HG03159 (cell line): ENCODE results near the gene GPRIN1.
"Not testable (repeated sequence)": the region's sequence is repeated elsewhere in the genome, so short reads cannot be mapped to it uniquely, and the experiment has no call there.

Experiments used
- ATAC-seq: cut with Tn5 transposase; IDR thresholded peaks from one replicate; pipeline ENCODE4 v1.9.1; 2021; ENCODE audit warnings: mild to moderate bottlenecking, moderate library complexity; ENCODE audit not compliant: unreplicated experiment

GPRIN1 gene

DNA sequence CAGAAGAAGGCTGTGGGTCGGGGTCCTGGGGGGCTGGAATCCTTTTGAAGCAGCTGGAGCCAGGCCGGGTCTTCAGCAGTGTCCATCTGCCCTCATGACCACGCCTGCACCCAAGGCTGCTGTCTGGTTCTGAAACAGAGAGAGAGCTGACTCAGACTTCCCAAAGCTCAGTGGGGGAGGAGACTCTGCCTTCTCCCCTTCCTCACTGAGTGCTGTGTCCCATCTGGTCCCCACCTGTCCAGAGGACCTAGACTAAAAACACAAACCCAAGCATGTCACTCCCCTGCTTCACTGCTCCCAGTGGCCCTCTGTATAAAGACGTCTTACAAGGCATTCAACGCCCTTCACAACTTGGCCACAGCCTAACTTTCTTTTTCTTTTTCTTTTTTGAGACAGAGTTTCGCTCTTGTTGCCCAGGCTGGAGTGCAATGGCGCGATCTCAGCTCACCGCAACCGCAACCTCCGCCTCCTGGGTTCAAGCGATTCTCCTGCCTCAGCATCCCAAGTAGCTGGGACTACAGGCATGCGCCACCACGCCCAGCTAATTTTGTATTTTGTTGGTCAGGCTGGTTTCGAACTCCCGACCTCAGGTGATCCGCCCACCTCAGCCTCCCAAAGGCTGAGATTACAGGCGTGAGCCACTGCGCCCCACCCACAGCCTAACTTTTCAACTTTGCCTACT, 10.1 kb downstream of the GPRIN1 start:
- not testable (repeated sequence) for ATAC-seq

- ATAC-seq = no peak
Observed at GRCh38 chr5:176597417-176598389, 12.3 kb downstream of the GPRIN1 start.

DNA sequence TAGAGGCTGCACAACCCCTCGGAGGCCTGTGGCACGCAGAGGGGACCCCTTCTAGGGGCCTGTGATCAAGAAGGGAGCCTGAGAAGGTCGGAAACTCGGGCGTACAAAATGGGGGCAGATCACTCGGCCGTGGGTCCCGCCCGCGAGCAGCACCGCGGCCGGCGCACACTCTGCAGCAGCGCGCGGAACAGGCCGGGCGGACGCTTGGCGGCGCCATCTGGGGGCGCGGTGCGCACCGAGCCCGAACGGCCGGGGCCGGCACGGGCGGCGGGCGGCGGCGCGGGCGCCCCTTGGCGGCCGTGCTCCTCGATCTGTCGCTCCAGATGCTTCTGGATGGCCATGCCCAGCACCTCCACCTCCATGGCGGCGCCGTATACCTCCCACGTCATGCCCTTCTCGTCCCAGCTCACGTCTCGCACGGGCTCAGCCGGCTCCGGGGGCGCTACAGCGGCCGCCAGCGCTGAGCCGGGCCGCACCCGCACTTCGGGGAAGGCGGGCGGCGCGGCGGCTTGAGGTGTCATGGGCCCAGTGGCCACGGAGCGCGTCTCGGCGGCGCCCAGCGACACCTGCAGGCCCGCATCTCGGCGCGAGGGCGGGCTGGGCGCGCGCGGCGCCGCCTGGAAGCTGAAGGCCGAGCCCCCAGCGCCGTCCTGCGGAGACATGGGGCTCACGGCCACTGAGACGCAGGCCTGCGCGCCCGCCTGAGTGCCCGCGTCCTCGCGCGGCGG, 13.1 kb downstream of the GPRIN1 start:
- ATAC-seq = peak; percentile 71

DNA sequence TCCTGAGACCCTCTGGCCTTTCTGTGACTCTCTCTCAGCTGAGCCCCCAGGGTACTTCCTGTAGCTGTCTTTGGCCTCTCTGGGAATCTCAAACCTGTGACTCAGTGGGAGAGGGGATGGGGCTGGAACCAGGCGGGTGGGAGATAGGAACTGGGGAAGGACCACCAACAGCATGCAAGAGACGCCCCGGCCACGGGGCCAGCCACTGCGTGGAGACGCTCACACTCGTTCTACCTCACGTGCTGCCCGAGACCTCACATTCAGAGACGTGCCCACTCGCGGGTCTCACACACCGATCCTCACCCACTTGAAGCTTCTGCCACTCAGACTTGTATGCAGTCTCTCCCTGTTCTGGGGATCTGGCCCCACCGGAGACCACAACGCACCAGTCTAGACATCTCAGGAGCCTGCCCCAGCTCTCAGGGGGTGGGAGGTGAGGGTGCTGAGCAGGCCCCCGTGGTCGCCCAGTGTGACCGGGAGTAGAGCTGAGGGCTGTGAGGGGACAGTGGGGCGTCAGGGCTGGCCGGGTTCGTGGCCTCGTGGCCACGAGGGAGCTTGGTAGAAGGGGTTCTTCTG, 13.8 kb downstream of the GPRIN1 start:
- ATAC-seq = no peak

DNA sequence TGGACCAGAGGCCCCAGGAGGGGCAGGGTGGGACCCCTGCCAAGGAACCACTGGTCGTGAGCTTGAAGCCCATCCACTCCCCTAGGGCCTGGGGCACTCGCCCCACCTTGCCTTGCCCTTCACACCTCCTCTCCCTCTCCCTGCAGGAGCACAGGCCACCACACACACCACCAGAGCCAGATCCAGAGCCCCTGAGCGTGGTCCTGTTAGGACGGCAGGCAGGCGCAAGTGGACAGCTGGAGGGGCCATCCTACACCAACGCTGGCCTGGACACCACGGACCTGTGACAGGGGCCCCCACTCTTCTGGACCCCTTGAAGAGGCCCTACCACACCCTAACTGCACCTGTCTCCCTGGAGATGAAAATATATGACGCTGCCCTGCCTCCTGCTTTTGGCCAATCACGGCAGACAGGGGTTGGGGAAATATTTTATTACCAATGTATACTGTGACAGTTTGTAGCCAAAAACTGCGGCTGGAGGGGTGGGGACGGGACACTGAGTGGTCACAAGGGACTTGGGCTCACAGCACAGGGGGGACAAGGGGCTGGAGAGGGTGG, 14.5 kb downstream of the GPRIN1 start:
- ATAC-seq = no peak

GRCh38 chr5:176594554-176594953, 15.4 kb downstream of the GPRIN1 start:
- no peak for ATAC-seq

DNA sequence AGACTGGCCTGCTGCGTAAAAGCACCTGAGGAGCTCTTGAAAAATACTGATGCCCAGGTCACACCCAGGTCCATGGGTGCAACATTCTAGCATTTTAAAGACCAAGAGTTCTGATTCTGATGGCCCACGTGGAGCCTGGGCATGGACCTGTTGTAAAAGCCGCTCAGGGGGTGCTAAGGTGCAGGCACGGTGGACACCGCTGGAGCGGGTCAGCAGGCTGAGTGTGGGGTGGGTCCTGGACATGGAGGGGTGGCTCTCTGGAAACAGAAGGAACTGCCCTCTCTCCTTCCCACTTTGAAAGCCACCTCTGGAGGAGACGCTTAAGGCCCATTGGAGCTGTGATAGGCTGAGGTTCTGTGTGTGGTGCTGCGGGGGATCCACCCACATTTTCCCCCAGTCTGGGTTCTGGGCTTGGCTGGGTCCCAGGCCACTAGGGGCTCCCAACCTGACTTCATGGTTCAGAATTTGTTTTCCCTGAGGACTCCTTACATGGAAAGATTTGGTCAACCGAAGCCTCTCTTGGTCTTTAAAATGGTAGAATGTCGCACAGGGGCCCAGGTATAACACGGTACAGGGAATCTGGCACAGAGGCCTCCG, 16.6 kb downstream of the GPRIN1 start:
- no peak for ATAC-seq

DNA sequence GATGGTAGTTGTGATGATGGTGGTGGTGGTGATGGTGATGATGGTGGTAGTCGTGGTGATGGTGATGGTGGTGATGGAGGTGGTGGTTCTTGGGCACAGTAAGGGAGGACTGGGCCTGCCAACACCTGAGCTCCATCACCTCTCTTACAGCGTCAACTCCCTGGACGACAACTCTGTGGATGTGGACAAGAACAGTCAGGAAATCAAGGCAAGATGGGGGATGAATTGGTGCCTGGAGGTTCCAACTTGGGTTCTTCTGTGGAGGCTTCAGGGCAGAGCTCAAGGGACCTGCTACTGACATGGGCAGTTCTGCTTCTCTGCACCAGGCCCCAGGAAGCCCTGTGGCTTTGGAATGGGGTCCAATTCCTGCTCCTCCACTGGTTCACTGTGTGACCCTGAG, 17.4 kb downstream of the GPRIN1 start:
- ATAC-seq = no peak

DNA sequence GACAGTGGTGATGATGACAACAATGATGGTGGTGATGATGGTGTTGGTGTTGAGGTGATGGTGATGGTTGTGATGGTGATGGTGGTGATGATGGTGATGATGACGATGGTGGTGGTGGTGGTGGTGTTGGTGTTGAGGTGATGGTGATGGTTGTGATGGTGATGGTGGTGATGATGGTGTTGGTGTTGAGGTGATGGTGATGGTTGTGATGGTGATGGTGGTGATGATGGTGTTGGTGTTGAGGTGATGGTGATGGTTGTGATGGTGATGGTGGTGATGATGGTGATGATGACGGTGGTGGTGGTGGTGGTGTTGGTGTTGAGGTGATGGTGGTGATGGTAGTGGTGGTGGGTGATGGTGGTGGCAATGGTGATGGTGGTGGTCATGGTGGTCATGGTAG, 18.3 kb downstream of the GPRIN1 start:
- not testable (repeated sequence) for ATAC-seq

- no peak for ATAC-seq
Observed at GRCh38 chr5:176590035-176590717, 19.8 kb downstream of the GPRIN1 start.

GRCh38 chr5:176589039-176589769, 20.8 kb downstream of the GPRIN1 start:
- no peak for ATAC-seq

- ATAC-seq = no peak
Observed at GRCh38 chr5:176588297-176588696, 21.7 kb downstream of the GPRIN1 start.

DNA sequence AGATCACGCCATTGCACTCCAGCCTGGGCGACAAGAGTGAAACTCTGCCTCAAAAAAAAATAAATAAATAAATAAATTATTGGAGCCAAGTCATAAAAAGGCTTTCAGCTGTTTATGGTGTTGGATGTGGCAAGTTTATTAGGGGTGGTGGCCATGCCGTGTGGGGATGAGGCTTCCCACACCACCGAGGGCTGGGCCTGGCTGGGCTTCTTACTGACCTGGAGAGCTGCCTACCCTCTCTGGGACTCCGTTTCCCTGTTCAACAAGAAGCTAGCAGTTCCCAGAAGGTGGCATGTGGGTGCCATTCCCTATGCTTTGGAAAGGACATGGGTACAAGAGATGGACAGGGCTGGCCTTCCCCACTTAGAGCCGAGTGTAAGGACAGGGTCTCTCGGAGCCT, 22.6 kb downstream of the GPRIN1 start:
- no peak for ATAC-seq

DNA sequence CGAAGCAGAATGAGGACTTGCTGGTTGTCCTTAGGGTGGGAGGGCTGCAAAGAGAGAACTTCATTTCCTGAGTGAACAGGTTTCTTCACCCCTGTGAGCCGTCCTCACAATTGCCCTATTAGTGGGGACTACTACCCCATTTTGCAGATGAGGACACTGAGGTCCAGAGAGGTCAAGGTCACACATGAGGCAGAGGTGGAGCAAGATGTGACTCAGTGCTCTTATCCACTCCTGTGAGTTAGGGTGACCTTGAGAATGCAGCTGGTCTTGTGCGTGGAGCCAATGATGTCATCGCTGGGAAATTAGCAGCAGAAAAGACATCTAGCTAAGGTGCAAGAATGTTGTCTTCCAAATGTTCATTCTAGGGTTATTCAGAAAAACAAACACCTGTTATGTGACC, 26.9 kb downstream of the GPRIN1 start:
- no peak for ATAC-seq

- ATAC-seq = no peak
Observed at GRCh38 chr5:176581361-176581760, 28.6 kb downstream of the GPRIN1 start.

DNA sequence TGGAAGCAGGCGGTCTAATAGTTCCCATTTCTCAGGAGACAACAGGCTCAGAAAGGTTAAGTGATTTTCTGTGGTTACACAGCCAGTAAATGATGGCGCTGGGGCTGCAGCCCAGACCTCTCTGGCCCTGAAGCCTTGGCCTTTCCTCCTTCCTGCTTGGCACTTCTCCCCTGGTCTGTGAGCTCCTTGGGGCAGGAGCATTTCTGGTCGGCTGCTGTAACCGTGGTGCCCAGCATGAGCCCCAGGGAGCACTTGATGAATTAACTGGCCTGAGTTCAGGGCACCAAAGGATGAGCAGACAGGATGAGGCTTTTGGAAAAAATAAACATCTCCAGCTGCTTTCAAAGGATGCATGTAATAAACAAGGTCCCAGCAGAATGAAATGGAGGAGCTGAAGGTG, 30.6 kb downstream of the GPRIN1 start:
- no peak for ATAC-seq

DNA sequence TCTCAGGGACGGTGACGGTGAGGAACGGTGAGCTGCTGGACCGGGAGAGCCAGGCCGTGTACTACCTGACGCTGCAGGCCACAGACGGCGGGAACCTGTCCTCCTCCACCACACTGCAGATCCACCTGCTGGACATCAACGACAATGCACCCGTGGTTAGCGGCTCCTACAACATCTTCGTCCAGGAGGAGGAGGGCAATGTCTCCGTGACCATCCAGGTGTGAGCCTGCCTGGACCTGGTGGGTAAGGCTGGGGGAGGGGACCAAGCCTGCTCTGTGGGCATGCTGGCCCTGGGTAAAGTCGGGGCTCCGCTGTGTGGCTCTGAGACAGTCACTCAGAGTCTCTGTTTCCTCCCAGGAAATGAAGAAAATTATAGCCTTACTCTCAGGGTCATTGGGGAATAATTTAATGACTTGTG, 31.6 kb downstream of the GPRIN1 start:
- no peak for ATAC-seq

DNA sequence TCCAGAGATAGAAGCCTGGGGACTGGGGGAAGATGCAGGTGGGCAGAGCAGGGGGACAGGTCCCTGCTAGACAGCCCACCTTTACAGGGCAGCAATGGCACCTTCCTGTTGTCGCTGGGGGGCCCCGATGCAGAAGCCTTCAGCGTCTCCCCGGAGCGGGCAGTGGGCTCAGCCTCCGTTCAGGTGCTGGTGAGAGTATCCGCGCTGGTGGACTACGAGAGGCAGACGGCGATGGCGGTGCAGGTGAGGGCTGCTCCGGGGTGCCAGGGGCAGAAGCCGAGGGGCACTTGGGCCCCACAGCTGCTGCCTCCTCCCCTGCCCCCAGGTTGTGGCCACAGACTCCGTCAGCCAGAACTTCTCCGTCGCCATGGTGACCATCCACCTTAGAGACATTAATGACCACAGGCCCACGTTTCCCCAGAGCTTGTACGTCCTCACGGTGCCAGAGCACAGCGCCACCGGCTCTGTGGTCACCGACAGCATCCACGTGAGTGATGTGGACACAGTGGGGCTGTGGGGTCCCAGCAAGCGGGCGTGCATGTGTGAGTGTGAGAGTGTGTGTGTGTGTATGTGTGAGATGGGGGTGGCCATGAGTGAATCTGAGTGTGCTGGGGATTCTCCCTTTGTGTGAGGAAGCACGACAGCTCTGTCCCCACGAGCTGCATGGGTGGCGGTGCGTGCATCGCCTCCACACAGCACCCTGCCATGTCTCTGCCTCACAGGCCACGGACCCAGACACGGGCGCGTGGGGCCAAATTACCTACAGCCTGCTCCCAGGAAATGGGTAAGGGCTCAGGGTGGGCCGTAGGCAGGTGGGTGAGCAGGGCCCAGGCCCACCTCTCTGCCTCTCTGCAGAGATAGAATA, 32.4 kb downstream of the GPRIN1 start:
- no peak for ATAC-seq
